GM06990 (cell line): ENCODE data around the gene ZYX.
"Not testable (repeated sequence)": the region's sequence is repeated elsewhere in the genome, so short reads cannot be mapped to it uniquely, and the experiment has no call there.

Source experiments
- DNase-seq: peaks from one replicate; pipeline ENCODE4 v3.0.0-alpha.2; 2011; ENCODE audit not compliant: insufficient read length; ENCODE audit errors: extremely low read depth
- H3K27me3 ChIP-seq: replicated peaks from 2 replicates; pipeline ENCODE4 v1.6.0; 2011; ENCODE audit warnings: low read length; ENCODE audit not compliant: control insufficient read depth, insufficient read depth
- H3K36me3 ChIP-seq: 2 replicates; pipeline ENCODE4 v1.5.1; 2011; ENCODE audit warnings: low read length; ENCODE audit not compliant: control insufficient read depth, insufficient read depth
- H3K4me3 ChIP-seq: replicated peaks from 2 replicates; pipeline ENCODE4 v1.5.1; 2011; ENCODE audit warnings: low read depth, mild to moderate bottlenecking, control low read depth, low read length
- TF ChIP-seq, protein P1 (sequence below): IDR thresholded peaks from 2 replicates; pipeline ENCODE4 v1.5.1; 2011; ENCODE audit warnings: low read length, control low read depth, mild to moderate bottlenecking, inconsistent platforms; ENCODE audit not compliant: insufficient read depth, poor library complexity, severe bottlenecking

The ZYX gene

GRCh38 chr7:143408252-143408685, 27.1 kb downstream of the ZYX start:
- Histone ChIP-seq H3K36me3 (no peaks in the 10 kb centered on the region), H3K27me3 (no peaks in the 10 kb centered on the region; the same call in 1 of the 2 replicates), H3K4me3 (no peak overlapping the region)
- TF ChIP-seq, protein P1, sequence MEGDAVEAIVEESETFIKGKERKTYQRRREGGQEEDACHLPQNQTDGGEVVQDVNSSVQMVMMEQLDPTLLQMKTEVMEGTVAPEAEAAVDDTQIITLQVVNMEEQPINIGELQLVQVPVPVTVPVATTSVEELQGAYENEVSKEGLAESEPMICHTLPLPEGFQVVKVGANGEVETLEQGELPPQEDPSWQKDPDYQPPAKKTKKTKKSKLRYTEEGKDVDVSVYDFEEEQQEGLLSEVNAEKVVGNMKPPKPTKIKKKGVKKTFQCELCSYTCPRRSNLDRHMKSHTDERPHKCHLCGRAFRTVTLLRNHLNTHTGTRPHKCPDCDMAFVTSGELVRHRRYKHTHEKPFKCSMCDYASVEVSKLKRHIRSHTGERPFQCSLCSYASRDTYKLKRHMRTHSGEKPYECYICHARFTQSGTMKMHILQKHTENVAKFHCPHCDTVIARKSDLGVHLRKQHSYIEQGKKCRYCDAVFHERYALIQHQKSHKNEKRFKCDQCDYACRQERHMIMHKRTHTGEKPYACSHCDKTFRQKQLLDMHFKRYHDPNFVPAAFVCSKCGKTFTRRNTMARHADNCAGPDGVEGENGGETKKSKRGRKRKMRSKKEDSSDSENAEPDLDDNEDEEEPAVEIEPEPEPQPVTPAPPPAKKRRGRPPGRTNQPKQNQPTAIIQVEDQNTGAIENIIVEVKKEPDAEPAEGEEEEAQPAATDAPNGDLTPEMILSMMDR: no peak
- no peak for DNase-seq

DNA sequence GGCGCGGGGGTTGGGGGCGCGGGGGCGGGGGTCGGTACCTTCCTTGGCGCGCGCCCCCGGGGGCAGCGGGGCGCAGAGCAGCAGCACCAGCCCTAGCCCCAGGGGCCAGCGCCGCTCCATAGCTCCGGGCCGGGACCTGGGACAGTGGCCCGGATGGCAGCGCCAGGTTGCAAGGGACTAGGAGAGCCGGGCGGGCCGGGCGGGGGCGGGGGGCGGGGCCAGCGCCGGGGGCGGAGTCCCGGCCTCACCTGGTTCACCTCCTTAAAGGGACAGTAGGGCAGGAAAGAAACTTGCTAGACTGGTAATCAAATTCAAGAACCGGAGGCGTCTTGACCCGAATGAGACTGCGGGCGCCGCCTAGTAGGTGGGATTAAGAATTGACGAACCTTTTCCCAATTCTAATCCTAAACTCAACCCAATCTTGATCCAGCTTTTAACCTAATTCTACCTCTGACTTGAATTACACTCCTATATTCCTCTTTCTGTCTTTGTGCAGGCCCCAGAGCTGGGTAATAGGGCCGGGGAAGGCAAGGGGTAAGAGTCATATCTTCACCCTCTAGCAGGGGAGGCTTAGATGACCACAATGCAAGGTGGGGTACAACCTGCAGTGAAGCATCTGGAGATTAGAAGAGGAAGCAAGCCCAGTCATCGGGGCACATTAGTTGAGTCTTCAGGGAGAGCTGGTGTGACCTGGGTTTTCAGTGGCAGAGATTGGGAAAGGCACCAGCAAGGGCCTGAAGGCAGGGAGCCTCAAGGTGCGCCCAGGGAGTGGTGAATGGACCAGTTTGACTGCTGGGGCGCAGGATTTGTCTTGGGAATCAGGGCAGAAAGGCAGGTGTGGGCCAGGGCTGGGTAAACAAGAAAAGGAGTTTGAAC, 27.8 kb downstream of the ZYX start, which contains the start of gene EPHA1:
EPHA1 (minus strand) TSS at position 171 of the 876 bp plus-strand sequence; CDS start at position 120, 51 bp downstream.
- H3K36me3 ChIP-seq: no peaks in the 10 kb centered on the region
- H3K4me3 ChIP-seq: no peak within 1 kb of the TSS
- TF ChIP-seq, protein P1: peak; percentile 22
- no peak for DNase-seq
- no peaks in the 10 kb centered on the region; the same call in 1 of the 2 replicates for H3K27me3 ChIP-seq

GRCh38 chr7:143410521-143411004, 29.4 kb downstream of the ZYX start:
- TF ChIP-seq, protein P1: no peak
- no peaks in the 10 kb centered on the region for H3K36me3 ChIP-seq
- DNase-seq: no peak
- H3K4me3 ChIP-seq: no peak overlapping the region
- H3K27me3 ChIP-seq: no peaks in the 10 kb centered on the region; the same call in 1 of the 2 replicates

DNA sequence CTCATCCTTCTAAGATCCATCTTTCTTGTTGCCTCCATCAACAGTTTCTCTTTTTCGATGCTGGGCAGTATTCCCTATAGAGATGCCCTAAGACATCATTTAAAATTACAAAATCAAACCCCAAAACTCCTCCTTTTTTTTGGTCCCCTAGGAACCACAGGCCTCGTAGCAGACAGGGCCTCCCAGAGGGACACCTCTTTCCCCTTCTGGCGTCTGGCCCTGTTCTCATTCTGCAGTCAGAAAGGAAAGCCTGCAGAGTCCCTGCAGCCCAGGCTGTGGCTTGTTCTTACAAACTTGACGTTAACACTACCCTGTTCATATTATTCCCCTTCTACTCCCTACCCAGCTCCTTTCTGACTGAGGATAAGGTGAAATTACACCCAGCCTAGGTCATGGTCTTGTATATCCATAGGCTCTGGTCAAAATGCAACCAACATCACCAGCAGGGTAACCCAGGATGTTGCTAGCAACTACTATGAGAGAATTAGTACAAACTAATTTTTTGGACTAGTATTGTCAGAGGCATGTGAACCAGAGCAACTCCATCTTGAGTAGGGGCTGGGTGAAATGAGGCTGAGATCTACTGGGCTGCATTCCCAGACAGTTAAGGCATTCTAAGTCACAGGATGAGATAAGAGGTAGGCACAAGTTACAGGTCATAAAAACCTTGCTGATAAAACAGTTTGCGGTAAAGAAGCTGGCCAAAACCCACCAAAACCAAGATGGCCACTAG, 31.0 kb downstream of the ZYX start:
- H3K36me3 ChIP-seq: no peaks in the 10 kb centered on the region
- H3K27me3 ChIP-seq: no peaks in the 10 kb centered on the region
- H3K4me3 ChIP-seq: no peak overlapping the region
- TF ChIP-seq, protein P1: no peak
- no peak for DNase-seq

DNA sequence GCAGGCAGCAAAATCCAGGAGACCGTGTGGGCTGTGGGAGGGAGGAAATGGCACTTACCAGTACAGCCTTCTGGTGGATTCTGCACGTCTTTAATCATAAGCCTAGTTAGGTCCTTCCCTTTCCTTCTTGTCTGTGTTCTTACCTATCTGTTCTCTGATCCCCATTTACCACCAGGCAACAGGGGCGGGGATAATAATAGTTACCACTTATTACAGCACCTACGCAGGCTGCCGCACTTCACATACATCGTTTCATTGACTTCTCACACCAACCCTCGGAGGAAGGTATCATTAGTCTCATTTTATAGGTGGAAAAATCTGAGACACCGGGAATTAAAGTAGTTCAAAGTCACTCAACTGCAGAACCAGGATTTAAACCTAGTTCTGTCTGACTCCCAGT, 32.0 kb downstream of the ZYX start:
- TF ChIP-seq, protein P1: no peak
- Histone ChIP-seq H3K27me3 (0 out of 2 replicates have a peak, but pooled peaks cover 1% of the 10 kb centered on the region), H3K36me3 (no peaks in the 10 kb centered on the region), H3K4me3 (no peak overlapping the region)
- no peak for DNase-seq

DNA sequence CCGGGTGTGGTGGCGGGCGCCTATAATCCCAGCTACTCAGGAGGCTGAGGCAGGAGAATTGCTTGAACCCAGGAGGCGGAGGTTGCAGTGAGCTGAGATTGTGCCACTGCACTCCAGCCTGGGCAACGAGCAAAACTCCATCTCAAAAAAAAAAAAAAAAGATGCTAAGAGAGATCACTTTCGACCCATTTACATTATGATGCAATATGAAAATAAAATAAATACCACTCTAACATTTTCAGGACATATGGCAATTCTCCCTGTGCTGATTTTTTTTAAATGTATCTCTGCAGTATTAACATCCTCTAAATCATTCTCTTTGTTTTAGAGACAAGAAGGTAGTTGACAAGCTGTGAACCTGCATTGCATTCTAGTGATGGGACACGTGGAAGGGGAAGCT, 34.1 kb downstream of the ZYX start:
- H3K27me3 ChIP-seq, H3K36me3 ChIP-seq, DNase-seq, H3K4me3 ChIP-seq: not testable (repeated sequence)
